GM18909 (cell line): Measurements from ENCODE around the gene POU3F1.

Experiments
- ATAC-seq: cut with Tn5 transposase; IDR thresholded peaks from one replicate; pipeline ENCODE4 v1.9.1; 2021; ENCODE audit warnings: mild to moderate bottlenecking; ENCODE audit not compliant: unreplicated experiment, poor library complexity

Gene POU3F1

GRCh38 chr1:38074302-38074677, 27.7 kb upstream of the POU3F1 start:
- no peak for ATAC-seq

GRCh38 chr1:38073534-38074301, 27.1 kb upstream of the POU3F1 start:
- no peak for ATAC-seq

- no peak for ATAC-seq
Observed at GRCh38 chr1:38072858-38073257, 26.3 kb upstream of the POU3F1 start.

- ATAC-seq = no peak
Observed at GRCh38 chr1:38071312-38072256, 25.0 kb upstream of the POU3F1 start.

GRCh38 chr1:38068980-38069340, 22.4 kb upstream of the POU3F1 start:
- ATAC-seq = no peak

- ATAC-seq = no peak
Observed at GRCh38 chr1:38068220-38068979, 21.8 kb upstream of the POU3F1 start.

- ATAC-seq = no peak
Observed at GRCh38 chr1:38064197-38064903, 17.8 kb upstream of the POU3F1 start.

GRCh38 chr1:38063616-38064015, 17.0 kb upstream of the POU3F1 start:
- no peak for ATAC-seq

- ATAC-seq = no peak
Observed at GRCh38 chr1:38062361-38063288, 16.0 kb upstream of the POU3F1 start.

GRCh38 chr1:38061883-38062328, 15.3 kb upstream of the POU3F1 start:
- peak; percentile 62 for ATAC-seq

GRCh38 chr1:38061290-38061689, 14.7 kb upstream of the POU3F1 start:
- ATAC-seq = no peak

- ATAC-seq = no peak
Observed at GRCh38 chr1:38060498-38060897, 13.9 kb upstream of the POU3F1 start.

- ATAC-seq = no peak
Observed at GRCh38 chr1:38059635-38060250, 13.2 kb upstream of the POU3F1 start.

- ATAC-seq = no peak
Observed at GRCh38 chr1:38055965-38056364, 9.4 kb upstream of the POU3F1 start.

- ATAC-seq = no peak
Observed at GRCh38 chr1:38055398-38055797, 8.8 kb upstream of the POU3F1 start.

GRCh38 chr1:38053416-38054091, 7.0 kb upstream of the POU3F1 start:
- no peak for ATAC-seq

GRCh38 chr1:38052750-38053415, 6.3 kb upstream of the POU3F1 start:
- peak; percentile 62 for ATAC-seq
